ENCODE data around the gene N4BP2. TPM values are rescaled to one million over a fixed set of nuclear protein-coding genes. Genes with fewer than 3 reads are reported as not detected.

Gene N4BP2
- polyA plus RNA-seq, 1 of the 3 experiments (the other 2 are of a cell fraction), result 1.2 TPM

Small RNA genes within 50 kb of the gene (small RNA-seq; reads per million reads assigned to genes)
- gene AC095057.1 (0 reads per million in 7 experiments), gene RF00432 (0 to 1.0 (median 0) reads per million in 7 experiments), gene RNU6-1112P (0 to 0.20 (median 0) reads per million in 7 experiments)

Other genes with a start within 250 kb of the N4BP2 start
- gene PDS5A, start 78.9 kb upstream of the N4BP2 start, polyA plus RNA-seq (2012; rRNA removed), result 14.1 and 18.1 TPM in 2 replicates
- gene RHOH, start 140.2 kb downstream of the N4BP2 start, polyA plus RNA-seq (2012; rRNA removed), result not detected in 2 replicates

Data from SK-N-SH (cell line).